Measurements from ENCODE around the gene GTSF1L.

The GTSF1L gene

DNA sequence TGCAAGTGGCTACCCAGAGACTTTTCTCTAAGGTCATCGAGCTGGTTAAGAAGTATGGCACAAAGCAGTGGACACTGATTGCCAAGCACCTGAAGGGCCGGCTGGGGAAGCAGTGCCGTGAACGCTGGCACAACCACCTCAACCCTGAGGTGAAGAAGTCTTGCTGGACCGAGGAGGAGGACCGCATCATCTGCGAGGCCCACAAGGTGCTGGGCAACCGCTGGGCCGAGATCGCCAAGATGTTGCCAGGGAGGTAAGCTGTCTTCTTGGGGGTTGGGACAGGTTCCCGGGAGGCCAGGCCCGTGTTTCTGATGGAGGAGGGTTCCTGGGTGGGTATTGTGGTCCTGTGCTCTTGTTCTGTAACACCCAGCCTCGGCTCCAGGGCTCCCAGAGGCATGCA is 40.0 kb downstream of the GTSF1L start:
- H3K4me3 ChIP-seq (ENCODE audit: low read length): no peak overlapping the region
- DNase-seq (ENCODE audit: low read depth, low spot score): no peak

- no peak for DNase-seq (ENCODE audit: low read depth, low spot score)
- H3K4me3 ChIP-seq (ENCODE audit: low read length): no peak overlapping the region
Observed at GRCh38 chr20:43682446-43682845, 44.4 kb downstream of the GTSF1L start.

GRCh38 chr20:43681991-43682410 is 44.8 kb downstream of the GTSF1L start:
- H3K4me3 ChIP-seq (ENCODE audit: low read length): no peak overlapping the region
- no peak for DNase-seq (ENCODE audit: low read depth, low spot score)

- H3K4me3 ChIP-seq (ENCODE audit: low read length): no peak overlapping the region
- DNase-seq (ENCODE audit: low read depth, low spot score): no peak
Observed at GRCh38 chr20:43681468-43681942, 45.3 kb downstream of the GTSF1L start.

DNA sequence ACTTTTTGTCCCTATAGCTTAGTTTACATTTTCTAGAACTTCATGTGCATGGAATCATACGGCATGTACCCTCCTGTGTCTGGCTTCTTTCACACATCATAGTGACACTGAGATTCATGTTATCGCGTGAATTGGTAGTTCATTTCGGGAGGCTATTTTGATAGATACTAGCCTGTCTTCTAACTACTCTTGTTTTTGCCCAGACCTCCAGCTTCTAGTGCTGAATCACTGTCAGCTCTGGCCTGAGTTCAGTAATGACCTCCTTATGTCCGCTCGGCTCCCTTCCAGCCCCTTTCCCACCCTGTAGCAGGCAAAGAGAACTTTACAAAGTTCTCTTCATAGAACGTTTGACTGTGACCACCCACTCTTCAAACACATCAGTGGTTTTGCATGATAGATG is 45.8 kb downstream of the GTSF1L start:
- no peak for DNase-seq (ENCODE audit: low read depth, low spot score)
- no peak overlapping the region for H3K4me3 ChIP-seq (ENCODE audit: low read length)

GRCh38 chr20:43676368-43676767 is 50.4 kb downstream of the GTSF1L start:
- no peak overlapping the region for H3K4me3 ChIP-seq (ENCODE audit: low read length)
- DNase-seq (ENCODE audit: low read depth, low spot score): no peak
